ENCODE data around the gene PTGR2. TPM values are rescaled to one million over a fixed set of nuclear protein-coding genes. Genes with fewer than 3 reads are reported as not detected.
"Not testable (repeated sequence)": the region's sequence is repeated elsewhere in the genome, so short reads cannot be mapped to it uniquely, and the experiment has no call there.

Gene PTGR2
- total and polyA plus RNA-seq, 2 of the 8 experiments (the other 6 are each of a cell fraction or from before 2014, with no cell fraction given) = 6.0 to 17.5 TPM

DNA sequence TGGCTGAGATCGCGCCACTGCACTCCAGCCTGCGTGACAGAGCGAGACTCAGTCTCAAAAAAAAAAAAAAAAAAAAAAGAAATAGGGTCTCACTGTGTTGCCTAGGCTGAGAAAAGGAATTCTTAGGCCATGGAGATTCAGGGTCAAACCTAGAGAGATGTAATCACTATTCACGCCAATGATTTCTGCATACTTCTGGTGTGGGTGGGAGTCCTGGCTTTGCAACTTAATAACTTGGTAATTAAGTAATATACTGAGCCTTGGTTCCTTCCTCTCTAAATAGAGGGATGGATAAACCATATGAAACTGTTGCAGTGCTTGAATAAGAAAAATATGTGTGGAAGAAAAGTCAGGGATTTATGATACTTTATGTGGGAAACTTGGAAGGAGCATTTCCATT is 37.7 kb downstream of the PTGR2 start (continued):
- no peak for TF ChIP-seq TEAD4 (IDR thresholded peaks at IDR 0.05; ENCODE audit: low read depth, low read length)
- TF ChIP-seq, protein P1, sequence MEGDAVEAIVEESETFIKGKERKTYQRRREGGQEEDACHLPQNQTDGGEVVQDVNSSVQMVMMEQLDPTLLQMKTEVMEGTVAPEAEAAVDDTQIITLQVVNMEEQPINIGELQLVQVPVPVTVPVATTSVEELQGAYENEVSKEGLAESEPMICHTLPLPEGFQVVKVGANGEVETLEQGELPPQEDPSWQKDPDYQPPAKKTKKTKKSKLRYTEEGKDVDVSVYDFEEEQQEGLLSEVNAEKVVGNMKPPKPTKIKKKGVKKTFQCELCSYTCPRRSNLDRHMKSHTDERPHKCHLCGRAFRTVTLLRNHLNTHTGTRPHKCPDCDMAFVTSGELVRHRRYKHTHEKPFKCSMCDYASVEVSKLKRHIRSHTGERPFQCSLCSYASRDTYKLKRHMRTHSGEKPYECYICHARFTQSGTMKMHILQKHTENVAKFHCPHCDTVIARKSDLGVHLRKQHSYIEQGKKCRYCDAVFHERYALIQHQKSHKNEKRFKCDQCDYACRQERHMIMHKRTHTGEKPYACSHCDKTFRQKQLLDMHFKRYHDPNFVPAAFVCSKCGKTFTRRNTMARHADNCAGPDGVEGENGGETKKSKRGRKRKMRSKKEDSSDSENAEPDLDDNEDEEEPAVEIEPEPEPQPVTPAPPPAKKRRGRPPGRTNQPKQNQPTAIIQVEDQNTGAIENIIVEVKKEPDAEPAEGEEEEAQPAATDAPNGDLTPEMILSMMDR (IDR thresholded peaks at IDR 0.05; ENCODE audit: control extremely low read depth in 1 of 3, insufficient read depth in 1 of 3, low read depth in 1 of 3, low read length in 3 of 3) = no peak

DNA sequence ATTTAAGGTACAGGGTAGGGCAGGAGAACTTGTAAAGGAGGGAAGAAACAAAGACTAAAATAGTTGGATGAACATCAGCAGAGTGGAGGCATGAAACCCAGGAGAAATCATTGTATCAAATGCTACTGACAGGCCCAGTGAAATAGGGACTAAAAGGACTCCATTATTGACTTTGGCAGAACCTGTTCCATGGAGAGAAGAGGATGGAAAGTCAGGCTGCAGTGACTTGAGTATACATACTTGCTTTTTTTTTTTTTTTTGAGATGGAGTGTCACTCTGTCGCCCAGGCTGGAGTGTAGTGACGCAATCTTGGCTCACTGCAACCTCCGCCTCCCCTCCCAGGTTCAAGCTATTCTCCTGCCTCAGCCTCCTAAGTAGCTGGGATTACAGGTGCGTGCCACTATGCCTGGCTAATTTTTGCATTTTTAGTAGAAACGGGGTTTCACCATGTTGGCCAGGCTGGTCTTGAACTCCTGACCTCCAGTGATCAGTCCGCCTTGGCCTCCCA is 42.6 kb downstream of the PTGR2 start:
- H3K27me3 ChIP-seq (replicated peaks in 1 of 4; ENCODE audit: control insufficient read depth in 3 of 4, extremely low read depth in 1 of 4, insufficient read depth in 3 of 4, low read length in 3 of 4); H3K56ac ChIP-seq (replicated peaks; ENCODE audit: insufficient read length, low read depth, low read length); H3K79me1 ChIP-seq (ENCODE audit: low read depth, low read length); H4K20me1 ChIP-seq (replicated peaks in 1 of 2; ENCODE audit: control insufficient read depth in 1 of 2, insufficient read depth in 2 of 2, low read length in 2 of 2); H4K91ac ChIP-seq (replicated peaks; ENCODE audit: insufficient read length, low read length); H2BK120ac ChIP-seq (replicated peaks; ENCODE audit: low read depth, low read length); H2BK12ac ChIP-seq (ENCODE audit: low read depth, low read length); H3K9me3 ChIP-seq (ENCODE audit: insufficient read depth in 2 of 2, low read depth in 1 of 2, low read length in 1 of 2); H2BK5ac ChIP-seq (ENCODE audit: low read depth, low read length); H3K23ac ChIP-seq (ENCODE audit: insufficient read length); H4K8ac ChIP-seq (ENCODE audit: extremely low read depth, insufficient read depth, low read length); H2AFZ ChIP-seq (ENCODE audit: low read length); H3K27ac ChIP-seq (ENCODE audit: low read depth, low read length); H3K4me1 ChIP-seq (replicated peaks in 1 of 4; ENCODE audit: control insufficient read depth in 3 of 4, insufficient read depth in 4 of 4, low read length in 3 of 4); H2BK15ac ChIP-seq (ENCODE audit: low read length); H3K4me2 ChIP-seq (ENCODE audit: insufficient read depth in 1 of 2, low read depth in 2 of 2, low read length in 2 of 2); H3K14ac ChIP-seq (ENCODE audit: insufficient read length); H3K4ac ChIP-seq (replicated peaks; ENCODE audit: insufficient read length, low read depth, low read length); DNase-seq (ENCODE audit: low read depth in 1 of 2, low spot score in 2 of 2); H2AK5ac ChIP-seq (ENCODE audit: low read depth, low read length); POLR2A ChIA-PET (ENCODE audit: partially characterized antibody); H2BK20ac ChIP-seq (ENCODE audit: low read length); H3K9ac ChIP-seq (replicated peaks in 1 of 4; ENCODE audit: extremely low read depth in 1 of 4, low read depth in 3 of 4, low read length in 3 of 4); FAIRE-seq; H3K23me2 ChIP-seq (ENCODE audit: low read depth, low read length); H3K4me3 ChIP-seq (ENCODE audit: extremely low read depth in 1 of 4, insufficient read depth in 2 of 4, low read depth in 3 of 4, low read length in 4 of 4); H4K5ac ChIP-seq (ENCODE audit: insufficient read length, low read depth, low read length); H3K18ac ChIP-seq (ENCODE audit: extremely low read depth, low read length): not testable (repeated sequence)
- Histone ChIP-seq H3K36me3 (ENCODE audit: control insufficient read depth in 2 of 4, insufficient read depth in 4 of 4, low read length in 3 of 4) (peaks cover 2 to 44% (median 31%) of the 10 kb centered on the region in 4 experiments; a peak in 7 of 8 replicates), H3K79me2 (ENCODE audit: control insufficient read depth in 1 of 2, insufficient read depth in 2 of 2, low read length in 2 of 2) (peaks cover 0 to 21% of the 10 kb centered on the region in 2 experiments; a peak in 2 of 4 replicates)
- CTCF ChIA-PET (ENCODE audit: partially characterized antibody) = interaction anchor here (0.9 kb wide), 1 partner anchor 11 kb away, joined by 3 read pairs; no protein-coding TSS in a partner anchor
- 82% methylated on average over 6 of the region's 6 CpGs; no CpG with 5 or more reads in 1 of the 2 experiments for WGBS, 2 experiments (ENCODE audit: extremely low coverage in 1 of 2, insufficient coverage in 1 of 2, insufficient read length in 1 of 2, insufficient replicate concordance in 2 of 2, low coverage in 1 of 2, low lambda C conversion rate in 2 of 2, missing lambda C conversion rate in 1 of 2)
